Psoas muscle (tissue), 8 donors: ENCODE results near the gene ITSN1. TPM values are rescaled to one million over a fixed set of nuclear protein-coding genes. Genes with fewer than 3 reads are reported as not detected.
A peak's percentile ranks its signal among the peaks of the same experiment; 100 is the strongest.

Source experiments
- ATAC-seq, 4 donors: fragments of 200-7000 bp; cut with Tn5 transposase; one replicate each; pipeline ENCODE4 v1.9.1; 2020; ENCODE audit warnings: moderate library complexity in 3 of 4, mild to moderate bottlenecking in 2 of 4
- DNase-seq, 2 donors: peaks; one replicate each; pipeline ENCODE4 v3.0.0-alpha.2; 2020
- H3K27ac ChIP-seq: fragments of 200-600 bp; one replicate; pipeline ENCODE4 v1.8.0; 2022
- H3K27me3 ChIP-seq, 3 donors: fragments of 200-600 bp in 1 of 3; one replicate each; pipeline versions ENCODE4 v1.6.1 to v1.8.0; 2013 to 2022; ENCODE audit warnings: low read length in 2 of 3, mild to moderate bottlenecking in 2 of 3, moderate library complexity in 1 of 3; ENCODE audit not compliant: insufficient read depth in 3 of 3
- H3K36me3 ChIP-seq, 2 donors: fragments of 200-600 bp in 1 of 2; one replicate each; pipeline versions ENCODE4 v1.6.1 to v1.8.0; 2013 to 2022; ENCODE audit warnings: low read depth in 1 of 2, mild to moderate bottlenecking in 1 of 2, moderate library complexity in 1 of 2; ENCODE audit not compliant: insufficient read depth in 1 of 2
- H3K4me1 ChIP-seq: fragments of 200-600 bp; one replicate; pipeline ENCODE4 v1.8.0; 2022
- H3K4me3 ChIP-seq: fragments of 200-600 bp; one replicate; pipeline ENCODE4 v1.8.0; 2022; ENCODE audit warnings: mild to moderate bottlenecking
- H3K9me3 ChIP-seq: fragments of 200-600 bp; one replicate; pipeline ENCODE4 v1.8.0; 2022
- WGBS, 3 donors: extraction: QIAGEN DNeasy Blood & Tissue Kit; methylation state at CpG; one replicate each; pipeline versions ENCODE4 v1.1.6 to v1.1.7; 2013; 5-methylcytosine and 5-hydroxymethylcytosine counted together
- intact Hi-C, 2 donors: fragments of 100-400 bp; cut with DNase I; formaldehyde crosslinking; loops; one replicate each; pipeline versions ENCODE4 v1.11.0 to v1.14.2; 2022
- polyA plus RNA-seq, 3 donors: library from polyadenylated mRNA; stranded (reverse); fragments of 200-250 nt; gene quantifications; one replicate each; pipeline ENCODE4 v1.2.3, GENCODE V29; 2013
- total RNA-seq, 4 donors: library from RNA; stranded (reverse); fragmentation: NEBNext Ultra II Directional in 2 of 4; extraction: Animal tissue kit (Norgen Biotek cat#: 25700) in 2 of 4; gene quantifications; one replicate each; pipeline versions ENCODE4 v1.2.1 to v1.2.4, GENCODE V29; 2021 to 2023
- TF ChIP-seq, protein P1 (sequence below): fragments of 200-600 bp; IDR thresholded peaks from one replicate; pipeline ENCODE4 v1.8.0; 2022; ENCODE audit warnings: antibody characterized with exemption
- donor health status: healthy with polysubstance abuse.
- donor health status: DM: no; HTN: no; CAD: no; lungs with moderate emphysema.
- donor health status: Bipolar disorder and iron deficiency.
- donor health status: healthy.
- donor health status: DM: yes; HTN: yes; CAD: no.
- donor health status: DM: no; HTN: no; CAD: no.
- donor health status: DM: no; HTN: no; CAD: no.
- donor health status: DM: yes; HTN: yes; CAD: no.

Gene ITSN1
- total and polyA plus RNA-seq, 7 donors, result 9.3 to 43.8 (median 22.4) TPM

DNA sequence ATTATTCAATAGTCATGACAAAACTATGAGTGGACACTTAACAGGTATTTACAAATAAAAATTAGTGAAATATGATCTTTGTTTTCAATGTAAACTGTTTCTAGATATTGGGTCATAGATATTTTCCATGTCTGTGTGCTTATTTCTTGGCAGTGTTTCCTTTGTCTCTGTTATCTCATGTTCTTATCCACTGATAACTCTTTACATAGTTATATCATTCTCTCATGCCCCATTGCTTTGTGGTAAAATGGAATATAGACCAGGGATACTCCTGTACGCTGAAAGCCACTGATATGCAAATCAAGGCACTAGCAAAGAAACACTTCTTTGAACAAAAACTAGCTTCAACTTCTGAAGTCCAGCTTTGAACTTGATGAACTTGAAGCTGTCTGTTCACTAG is 113.1 kb downstream of the ITSN1 start:
- Histone ChIP-seq H3K36me3 (peaks cover 0 to 8% of the 10 kb centered on the region in 2 donors), H3K4me3 (no peak overlapping the region), H3K4me1 (peaks cover 13% of the 10 kb centered on the region), H3K27ac (no peak overlapping the region), H3K9me3 (no peaks in the 10 kb centered on the region), H3K27me3 (no peaks in the 10 kb centered on the region)
- TF ChIP-seq, protein P1, sequence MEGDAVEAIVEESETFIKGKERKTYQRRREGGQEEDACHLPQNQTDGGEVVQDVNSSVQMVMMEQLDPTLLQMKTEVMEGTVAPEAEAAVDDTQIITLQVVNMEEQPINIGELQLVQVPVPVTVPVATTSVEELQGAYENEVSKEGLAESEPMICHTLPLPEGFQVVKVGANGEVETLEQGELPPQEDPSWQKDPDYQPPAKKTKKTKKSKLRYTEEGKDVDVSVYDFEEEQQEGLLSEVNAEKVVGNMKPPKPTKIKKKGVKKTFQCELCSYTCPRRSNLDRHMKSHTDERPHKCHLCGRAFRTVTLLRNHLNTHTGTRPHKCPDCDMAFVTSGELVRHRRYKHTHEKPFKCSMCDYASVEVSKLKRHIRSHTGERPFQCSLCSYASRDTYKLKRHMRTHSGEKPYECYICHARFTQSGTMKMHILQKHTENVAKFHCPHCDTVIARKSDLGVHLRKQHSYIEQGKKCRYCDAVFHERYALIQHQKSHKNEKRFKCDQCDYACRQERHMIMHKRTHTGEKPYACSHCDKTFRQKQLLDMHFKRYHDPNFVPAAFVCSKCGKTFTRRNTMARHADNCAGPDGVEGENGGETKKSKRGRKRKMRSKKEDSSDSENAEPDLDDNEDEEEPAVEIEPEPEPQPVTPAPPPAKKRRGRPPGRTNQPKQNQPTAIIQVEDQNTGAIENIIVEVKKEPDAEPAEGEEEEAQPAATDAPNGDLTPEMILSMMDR, result no peak
- ATAC-seq (no peak), DNase-seq (no peak)
- intact Hi-C loops, result loop anchor here in 1 of 2 donors (10.0 kb wide), 1 partner anchor 111 kb away; the partner anchor contains the start of genes CRYZL1 and ITSN1
- 93 to 98% (median 94%) methylated on average over 1 of the region's 1 CpG for WGBS, 3 donors

DNA sequence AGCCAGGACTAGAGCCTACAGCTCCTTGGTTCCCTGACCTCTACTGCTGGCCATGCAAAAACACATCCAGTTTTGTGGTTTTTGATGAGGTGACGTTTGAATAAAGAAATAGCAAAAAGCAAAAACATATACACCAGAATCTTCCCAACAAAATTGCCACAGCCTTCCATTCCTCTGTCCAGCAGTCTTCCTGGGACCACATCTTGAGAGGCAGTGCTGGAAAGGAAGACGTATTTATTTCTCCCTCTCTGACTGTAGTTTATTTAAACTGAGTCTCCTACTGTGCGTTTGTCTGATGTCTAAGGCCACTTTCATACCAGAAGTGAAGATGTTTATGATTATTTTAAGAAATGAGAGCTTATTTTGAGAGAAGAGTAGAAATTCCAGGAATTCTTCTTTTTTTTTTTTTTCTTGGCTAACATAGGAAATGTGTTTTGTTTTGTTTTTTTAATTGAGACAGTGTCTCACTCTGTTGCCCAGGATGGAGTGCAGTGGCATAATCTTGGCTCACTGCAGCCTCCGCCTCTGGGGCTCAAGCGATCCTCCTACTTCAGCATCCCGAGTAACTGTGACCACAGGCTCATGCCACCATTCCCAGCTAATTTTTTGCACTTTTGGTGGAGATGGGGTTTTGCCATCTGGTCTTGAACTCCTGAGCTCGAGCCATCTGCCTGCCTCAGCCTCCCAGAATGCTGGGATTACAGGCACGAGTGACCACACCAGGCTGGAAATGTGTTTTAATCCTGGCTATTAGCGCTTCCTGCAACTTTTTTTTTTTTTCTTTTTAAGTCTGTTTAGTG is 118.5 kb downstream of the ITSN1 start:
- peak in 1 of 4 donors; percentile 17 for ATAC-seq
- WGBS, 3 donors, result 61 to 67% (median 64%) methylated on average over 9 of the region's 9 CpGs
- Histone ChIP-seq H3K27me3 (no peaks in the 10 kb centered on the region), H3K9me3 (no peaks in the 10 kb centered on the region), H3K4me3 (peak overlapping the region; percentile 5), H3K27ac (peak overlapping the region; percentile 56), H3K36me3 (peaks cover 0 to 8% of the 10 kb centered on the region in 2 donors), H3K4me1 (peaks cover 4% of the 10 kb centered on the region)
- TF ChIP-seq, protein P1, result no peak
- peak in 1 of 2 donors; percentile 19 for DNase-seq
- intact Hi-C loops, result no loop called here

DNA sequence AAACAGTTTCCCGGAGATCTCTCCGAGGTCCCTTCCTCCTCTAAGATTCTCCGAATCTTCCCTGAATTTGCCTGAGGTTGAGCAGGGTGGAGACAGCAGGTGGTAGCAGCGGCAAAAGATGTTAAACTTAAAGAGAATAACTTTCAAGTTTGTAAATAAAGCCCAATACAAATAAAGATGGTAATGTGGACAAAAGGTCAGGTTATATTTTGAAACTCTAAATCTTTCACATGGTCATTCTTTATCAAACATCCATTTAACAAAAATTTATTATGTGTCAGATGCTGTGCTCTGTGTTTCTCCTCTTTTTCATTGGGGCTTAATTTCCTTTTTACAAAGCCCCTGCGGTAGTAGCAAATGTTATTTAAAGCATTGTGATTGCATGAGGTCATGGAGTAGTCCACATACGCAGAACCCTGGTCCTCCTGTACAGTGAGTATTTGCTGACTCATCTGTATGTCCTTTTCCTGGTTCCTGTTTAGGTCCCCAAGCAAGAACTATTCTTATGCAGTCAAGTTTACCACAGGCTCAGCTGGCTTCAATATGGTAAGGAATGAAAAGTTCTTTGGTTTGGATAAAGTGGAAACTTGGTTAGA is 119.2 kb downstream of the ITSN1 start:
- peak overlapping the region; percentile 56 for H3K27ac ChIP-seq
- H3K27me3 ChIP-seq, result no peaks in the 10 kb centered on the region
- ATAC-seq (peak; percentile 61 to 85 (median 70)), DNase-seq (no peak)
- peaks cover 4% of the 10 kb centered on the region for H3K4me1 ChIP-seq
- H3K36me3 ChIP-seq, result peaks cover 0 to 14% of the 10 kb centered on the region in 2 donors
- H3K9me3 ChIP-seq, result no peaks in the 10 kb centered on the region
- intact Hi-C loops, result no loop called here
- TF ChIP-seq, protein P1, result no peak
- H3K4me3 ChIP-seq, result peak overlapping the region; percentile 5
- 39 to 47% (median 44%) methylated on average over 6 of the region's 6 CpGs for WGBS, 3 donors

DNA sequence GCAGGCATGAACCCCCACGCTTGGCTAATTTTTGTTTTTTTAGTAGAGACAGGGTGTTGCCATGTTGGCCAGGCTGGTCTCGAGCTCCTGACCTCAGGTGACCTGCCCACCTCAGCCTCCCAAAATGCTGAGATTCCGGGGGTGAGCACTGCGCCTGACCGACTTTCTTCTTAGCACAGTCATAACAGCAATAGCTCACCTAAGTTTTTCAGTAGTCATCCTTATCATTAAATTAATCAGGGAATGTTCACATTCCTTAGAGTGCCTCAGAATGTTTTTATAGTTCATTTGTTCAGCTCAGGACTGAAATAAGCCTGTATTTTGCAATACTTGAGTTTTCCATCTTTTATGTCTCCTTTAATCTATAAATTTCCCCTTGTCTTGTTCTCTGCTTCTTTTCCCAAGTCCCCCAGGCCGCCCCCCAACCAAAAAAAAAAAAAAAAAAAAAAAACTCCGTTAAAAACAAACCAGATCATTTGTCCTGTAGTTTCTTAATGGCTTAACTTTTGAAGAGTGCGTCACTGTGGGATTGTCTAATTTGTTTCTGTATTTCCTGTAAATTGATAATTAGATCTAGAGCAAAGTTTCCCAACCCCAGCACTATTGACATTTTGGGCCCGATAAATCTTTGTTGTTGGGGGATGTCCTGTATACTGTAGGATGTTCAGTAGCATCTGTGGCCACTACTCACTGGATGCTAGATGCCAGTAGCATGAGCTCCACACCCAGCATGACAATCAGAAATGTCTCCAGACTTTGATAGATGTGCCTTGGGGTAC is 120.7 kb downstream of the ITSN1 start:
- Histone ChIP-seq H3K36me3 (peaks cover 0 to 28% of the 10 kb centered on the region in 2 donors), H3K27ac (no peak overlapping the region), H3K9me3 (no peaks in the 10 kb centered on the region), H3K4me1 (peaks cover 4% of the 10 kb centered on the region), H3K4me3 (no peak overlapping the region), H3K27me3 (no peaks in the 10 kb centered on the region)
- ATAC-seq, result no peak
- TF ChIP-seq, protein P1, result no peak
- 95 to 97% (median 96%) methylated on average over 9 of the region's 9 CpGs for WGBS, 3 donors
- DNase-seq, result no peak
- intact Hi-C loops, result no loop called here
